Stimulated activated CD4-positive, alpha-beta T cell treated with anti-CD3 and anti-CD28 coated beads, Interleukin-4, amount 100 ng/mL, for 1 hour (primary cell): ENCODE results near the gene TNNT3.

Source experiments
- DNase-seq: peaks from one replicate; pipeline ENCODE4 v3.0.0-alpha.2; 2020

The TNNT3 gene

DNA sequence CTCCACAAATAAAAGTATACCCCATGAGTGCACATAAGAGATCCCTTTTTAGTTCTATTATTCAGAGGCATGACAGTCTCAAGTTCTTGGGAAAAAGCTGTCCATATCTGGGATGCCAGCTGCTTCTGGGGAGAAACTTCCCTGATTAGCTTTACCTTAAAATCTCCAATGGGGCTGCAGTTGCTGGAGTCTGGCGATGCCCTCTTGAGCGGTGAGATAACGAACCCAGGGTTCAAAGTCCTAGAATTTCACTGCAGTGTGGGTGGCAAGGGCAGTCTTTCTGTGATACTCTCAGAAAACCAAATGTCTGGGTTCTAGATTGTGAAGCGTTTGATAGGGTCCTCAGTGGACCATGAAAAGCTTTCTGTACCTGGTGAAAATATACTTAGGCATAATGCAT lies 20.4 kb upstream of the TNNT3 start:
- no peak for DNase-seq

DNA sequence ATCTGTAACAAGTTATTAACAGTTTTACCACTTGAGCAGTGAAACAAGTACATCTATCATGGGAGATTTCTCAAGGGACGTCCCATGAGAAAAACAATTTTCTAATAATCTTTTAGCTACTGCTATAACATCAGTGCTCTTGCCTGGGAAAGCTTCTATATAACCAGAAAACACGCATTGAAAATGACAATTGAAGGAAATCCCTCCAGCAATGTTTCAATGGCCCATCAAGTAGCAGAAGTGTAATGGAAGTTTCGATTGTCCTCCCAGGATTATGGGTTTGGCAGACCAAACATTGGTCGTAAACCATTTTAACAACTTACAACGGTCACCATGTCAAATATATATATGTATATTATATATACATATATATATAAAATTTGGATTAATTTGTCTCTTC lies 19.8 kb upstream of the TNNT3 start:
- no peak for DNase-seq

- no peak for DNase-seq
Measured at GRCh38 chr11:1906181-1906580, 13.3 kb upstream of the TNNT3 start.

DNA sequence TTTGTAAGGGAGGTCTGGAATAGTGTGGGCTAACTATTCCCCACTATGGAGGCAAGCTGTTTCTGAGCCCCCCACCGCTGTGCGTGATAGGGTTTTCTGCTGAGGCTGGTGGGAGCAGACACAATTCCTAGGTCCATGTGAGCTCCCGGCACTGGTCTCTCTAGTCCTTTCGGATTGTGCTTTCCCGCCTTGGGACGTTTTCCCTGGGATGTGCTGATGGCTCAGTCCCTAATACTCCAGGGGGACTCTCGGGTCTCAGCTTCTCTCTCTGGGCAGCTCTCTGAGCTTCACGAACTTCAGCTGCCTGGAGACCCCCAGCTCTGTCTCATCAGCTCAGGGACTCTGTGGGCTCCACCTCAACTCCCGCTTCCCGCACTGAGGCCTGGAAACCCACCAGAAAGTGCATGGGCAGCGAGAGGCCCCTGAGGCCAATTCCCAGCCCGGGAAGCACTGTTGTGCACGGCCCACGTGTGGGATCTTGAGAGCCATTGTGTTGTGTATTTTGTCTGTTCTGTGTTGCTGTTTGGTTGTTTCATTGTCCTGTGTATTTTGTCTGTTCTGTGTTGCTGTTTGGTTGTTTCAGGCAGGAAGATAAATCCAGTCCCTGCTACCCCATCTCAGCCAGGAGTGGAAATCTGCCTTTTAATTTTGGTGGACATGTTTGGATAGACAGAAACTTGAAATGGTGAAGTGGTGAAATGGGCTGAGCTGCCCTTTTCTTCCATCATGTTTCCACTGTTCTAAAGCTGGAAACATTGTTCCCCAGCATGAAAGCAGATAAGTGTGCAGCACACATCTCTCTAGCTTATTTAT lies 12.7 kb upstream of the TNNT3 start:
- DNase-seq: no peak

GRCh38 chr11:1908618-1909017 lies 10.9 kb upstream of the TNNT3 start:
- no peak for DNase-seq

GRCh38 chr11:1909524-1909923 lies 10.0 kb upstream of the TNNT3 start:
- DNase-seq: no peak

DNA sequence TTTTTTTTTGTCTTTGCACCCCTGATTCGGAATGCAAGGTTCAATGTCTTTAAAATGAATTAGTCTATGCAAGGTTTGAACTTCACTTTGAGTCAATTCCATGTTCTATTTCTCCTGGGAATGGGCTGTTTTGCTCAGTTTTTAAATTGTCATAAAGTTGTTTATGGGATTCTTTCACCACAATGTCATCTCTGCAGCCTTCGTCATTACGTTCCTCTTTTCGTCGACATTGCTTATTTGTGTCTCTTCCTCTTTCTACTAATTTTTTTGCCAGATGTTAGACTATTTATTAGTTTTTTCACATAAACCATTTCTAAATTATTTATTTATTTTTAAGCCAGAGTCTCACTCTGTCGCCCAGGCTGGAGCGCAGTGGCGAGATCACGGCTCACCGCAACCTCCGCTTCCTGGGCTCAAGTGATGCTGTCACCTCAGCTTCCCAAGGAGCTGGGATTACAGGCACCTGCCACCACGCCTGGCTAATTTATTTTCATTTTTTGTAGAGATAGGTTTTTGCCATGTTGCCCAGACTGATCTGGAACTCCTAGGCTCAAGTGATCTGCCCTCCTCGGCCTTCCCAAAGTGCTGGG lies 7.1 kb upstream of the TNNT3 start:
- no peak for DNase-seq

DNA sequence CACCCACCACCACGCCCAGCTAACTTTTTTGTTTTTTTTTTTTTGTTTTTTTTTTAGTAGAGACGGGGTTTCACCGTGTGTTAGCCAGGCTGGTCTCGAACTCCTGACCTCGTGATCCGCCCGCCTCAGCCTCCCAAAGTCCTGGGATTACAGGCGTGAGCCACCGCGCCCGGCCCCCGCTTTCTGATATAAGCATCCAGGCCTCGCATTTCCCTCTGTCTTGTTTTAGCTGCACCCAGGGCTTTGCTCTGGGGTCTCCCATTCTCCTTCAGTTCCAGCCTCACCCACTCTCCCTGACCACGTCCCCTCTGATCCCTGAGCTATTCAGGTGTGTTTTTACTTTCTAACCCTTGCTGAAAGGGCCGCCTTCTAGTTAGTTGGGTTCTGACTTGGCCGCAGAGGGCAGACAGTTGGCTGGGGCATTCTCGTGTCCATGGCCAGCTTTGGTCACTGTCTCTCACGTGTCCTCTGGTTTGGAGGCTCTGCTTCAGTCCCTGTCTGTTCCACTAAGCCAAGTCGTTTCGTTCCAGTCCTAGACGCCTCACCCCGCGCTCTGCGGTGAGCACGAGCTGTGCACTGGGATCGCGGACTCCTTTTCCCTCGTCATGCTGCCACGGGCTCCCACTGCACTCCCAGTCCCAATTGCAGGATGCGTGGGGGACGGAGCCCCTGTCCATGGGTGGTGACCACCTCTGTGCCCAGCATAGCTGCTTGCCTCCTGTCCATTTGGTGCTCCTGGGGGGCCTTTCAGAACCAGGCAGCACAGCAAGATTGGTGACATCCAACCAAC lies 6.0 kb upstream of the TNNT3 start:
- DNase-seq: no peak

DNA sequence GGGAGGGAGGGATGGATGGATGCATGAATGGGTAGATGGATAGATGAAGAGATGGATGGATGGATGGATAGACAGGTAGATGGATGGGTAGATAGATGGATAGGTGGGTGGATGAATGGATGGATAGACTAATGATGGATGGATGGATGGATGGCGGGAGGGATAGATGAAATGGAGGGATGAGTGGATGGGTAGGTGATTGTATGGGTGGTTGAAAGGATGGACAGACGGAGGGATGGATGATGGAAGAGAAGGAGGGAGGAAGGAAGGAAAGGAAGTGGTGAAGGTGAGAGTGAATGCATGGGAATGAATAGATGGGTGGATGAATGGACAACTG lies 3.7 kb upstream of the TNNT3 start:
- DNase-seq: no peak

DNA sequence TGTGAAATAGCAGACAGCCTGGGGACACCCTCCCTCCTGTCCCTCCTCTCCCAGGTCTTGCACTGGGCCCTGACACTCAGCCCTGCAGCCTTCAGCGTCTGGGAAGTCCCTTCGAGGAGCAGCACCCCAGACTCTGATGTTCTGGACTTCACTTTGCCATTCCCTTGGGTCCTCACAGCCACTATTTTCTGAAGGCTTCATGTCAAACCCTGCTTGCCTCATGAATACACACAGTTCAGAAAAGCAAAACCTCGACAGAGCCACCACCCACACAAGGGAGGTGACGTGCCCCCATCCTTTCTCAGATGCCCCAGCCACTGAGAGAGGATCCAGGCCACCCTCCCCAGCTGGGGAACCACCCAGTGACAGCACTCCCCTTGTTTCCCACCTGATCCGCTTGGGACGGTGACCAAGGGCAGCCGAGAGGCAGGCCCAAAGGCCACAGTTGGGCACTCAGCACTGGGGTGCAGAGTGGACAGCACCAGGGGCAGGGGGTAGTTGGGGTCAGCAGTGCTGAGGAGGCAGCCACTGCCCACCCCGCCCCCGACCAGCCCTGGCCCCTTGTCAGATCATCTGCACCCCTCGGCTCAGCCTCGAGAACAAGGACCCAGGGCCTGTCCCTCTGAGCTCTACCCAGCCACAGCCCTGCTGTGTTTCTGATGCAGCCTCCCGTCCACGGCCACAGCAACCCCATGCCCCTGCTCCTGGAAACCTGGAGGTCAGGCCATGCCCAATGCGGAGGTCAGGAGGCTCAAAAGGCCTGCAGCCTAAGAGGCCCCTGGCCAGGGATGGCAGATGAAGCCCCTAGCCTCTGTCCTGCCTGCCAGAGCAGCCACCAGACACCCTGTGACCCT lies 3.1 kb upstream of the TNNT3 start:
- no peak for DNase-seq

DNA sequence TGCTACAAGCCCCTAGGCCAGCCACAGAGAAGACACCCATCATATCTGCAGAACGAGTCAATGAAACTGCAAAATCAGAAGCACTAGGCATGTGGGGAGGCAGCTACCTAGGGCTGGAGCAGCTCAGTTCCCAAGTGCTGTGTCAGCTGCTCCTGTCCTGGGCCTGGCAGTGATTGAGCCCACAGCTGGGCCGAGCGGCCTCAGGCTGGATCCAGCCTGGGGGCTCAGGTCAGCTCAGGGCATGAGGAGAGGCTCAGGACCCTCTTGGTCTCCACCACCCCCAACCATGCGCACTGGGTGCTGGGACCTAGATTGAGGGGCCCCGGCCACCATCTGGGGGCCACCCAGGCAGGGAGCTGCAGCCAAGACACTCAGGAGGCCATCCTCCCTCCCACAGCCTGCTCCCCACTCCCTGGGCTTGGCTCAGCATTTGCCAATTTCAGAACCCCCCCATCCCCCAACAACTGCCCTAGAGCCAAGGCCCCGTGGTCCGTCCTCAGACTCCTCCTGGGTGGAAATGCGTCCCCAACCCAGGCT lies 2.4 kb upstream of the TNNT3 start:
- no peak for DNase-seq

GRCh38 chr11:1917523-1918435 lies 1.7 kb upstream of the TNNT3 start:
- no peak for DNase-seq

GRCh38 chr11:1918436-1919315 lies 827 bp upstream of the TNNT3 start:
- no peak for DNase-seq

DNA sequence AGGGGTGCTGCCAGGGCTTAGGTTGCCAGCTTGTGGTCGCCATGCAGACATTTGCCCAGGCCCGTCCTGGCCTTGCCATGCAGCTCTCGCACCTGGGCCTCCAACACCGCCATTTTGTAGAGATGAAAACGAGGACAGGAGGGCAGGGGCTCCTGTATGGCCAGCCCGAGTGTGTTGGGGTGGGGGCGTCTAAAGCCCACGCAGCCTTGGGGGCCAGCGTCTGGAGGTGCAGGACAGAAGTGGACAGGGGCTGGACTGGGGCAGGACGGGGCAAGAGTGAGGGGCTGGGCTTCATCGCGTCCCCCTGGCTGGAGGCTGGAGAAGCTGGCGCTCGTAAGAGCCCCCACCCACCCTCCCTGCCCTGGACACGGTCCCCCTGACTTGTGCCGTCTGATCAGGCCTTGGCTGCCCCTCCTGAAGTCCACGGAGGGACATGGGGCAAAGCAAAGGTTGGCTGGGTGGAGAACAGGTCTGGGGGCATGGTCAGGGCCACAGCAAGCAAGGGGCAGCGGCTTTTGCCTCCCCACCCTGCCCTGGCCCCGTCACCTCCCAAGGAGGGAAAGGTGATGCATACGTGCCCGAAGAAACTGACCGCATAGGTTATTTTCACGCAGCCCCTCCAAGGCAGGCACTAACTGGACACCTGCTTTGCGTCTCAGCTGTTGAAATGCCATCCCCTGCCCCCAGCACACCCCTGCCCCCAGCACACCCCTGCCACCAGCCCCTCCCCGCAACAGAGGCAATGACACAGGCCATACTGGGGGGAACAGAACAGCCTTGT lies 815 bp downstream of the TNNT3 start:
- no peak for DNase-seq

GRCh38 chr11:1920909-1921573 lies 1.5 kb downstream of the TNNT3 start:
- DNase-seq: no peak

- no peak for DNase-seq
Measured at GRCh38 chr11:1921574-1922141, 2.2 kb downstream of the TNNT3 start.

DNA sequence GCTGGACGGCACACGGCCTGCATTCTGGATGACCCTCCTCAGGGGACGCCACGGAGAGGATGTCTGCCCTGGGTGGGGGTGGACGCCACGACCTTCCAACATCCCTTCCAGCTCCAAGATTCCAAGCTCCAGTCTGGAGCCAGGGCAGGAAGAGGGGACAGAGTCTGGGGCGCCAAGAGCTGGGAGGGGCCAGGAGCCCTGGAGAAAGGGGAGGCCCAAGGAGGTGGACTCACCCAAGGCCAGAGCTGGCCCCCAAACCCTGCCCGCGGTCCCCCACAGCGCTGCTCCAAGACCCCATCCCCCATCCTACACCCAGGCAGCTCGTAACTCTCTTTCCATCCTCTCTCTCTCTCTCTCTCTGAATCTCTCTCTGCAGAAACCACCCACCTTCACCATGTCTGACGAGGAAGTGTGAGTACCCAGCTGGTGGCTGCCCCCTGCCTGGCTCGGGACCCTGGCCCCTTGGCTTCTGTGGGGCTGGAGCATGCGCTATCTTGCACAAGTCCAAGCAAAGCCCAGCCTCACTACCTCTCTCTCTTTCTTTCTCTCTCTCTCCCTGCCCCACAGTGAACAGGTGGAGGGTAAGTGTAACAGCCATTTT lies 3.1 kb downstream of the TNNT3 start:
- DNase-seq: no peak

DNA sequence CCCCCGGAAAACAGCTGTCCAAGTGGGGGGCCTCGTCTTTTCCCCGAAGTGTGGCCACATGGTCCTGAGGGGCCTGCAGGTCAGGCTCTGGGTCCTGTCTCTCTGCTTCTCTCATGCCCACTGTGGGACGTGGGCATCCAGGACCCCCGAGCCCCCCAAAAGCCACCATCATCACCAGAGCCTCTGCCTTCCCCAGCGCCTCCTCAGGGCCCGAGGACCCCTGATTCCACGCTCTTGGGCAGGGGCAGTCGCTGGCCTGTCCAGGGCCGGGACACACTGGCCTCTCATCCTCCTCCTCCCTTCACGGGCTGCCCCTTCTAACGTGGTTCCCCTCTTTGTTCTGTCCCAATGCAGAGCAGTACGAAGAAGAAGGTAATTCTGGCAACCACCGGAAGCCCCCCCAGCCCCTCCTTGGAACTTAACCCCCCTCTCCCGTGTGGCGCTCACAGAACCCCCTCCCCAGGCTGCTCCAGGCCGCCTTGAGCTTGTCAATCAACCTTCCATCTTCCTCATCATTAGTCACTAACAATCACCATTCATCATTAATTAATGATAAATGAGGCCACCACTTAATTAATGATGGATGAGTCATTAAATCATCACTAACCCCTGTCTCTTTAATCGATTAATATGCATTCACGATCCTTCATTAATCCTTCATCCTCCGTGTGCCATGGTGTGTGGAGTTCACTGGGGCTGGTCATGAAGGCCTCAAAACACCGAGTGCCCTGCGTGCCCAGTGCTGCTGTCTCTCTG lies 3.9 kb downstream of the TNNT3 start:
- DNase-seq: no peak
